Activated naive CD4-positive, alpha-beta T cell treated with anti-CD3 and anti-CD28 coated beads for 36 hours (primary cell): Measurements from ENCODE around the gene RAB33B. TPM values are rescaled to one million over a fixed set of nuclear protein-coding genes. Genes with fewer than 3 reads are reported as not detected.
"Not testable (repeated sequence)": the region's sequence is repeated elsewhere in the genome, so short reads cannot be mapped to it uniquely, and the experiment has no call there.

Source experiments
- CTCF ChIA-PET: fragments of 350-600 bp; sonication (Branson Sonifier 250); formaldehyde crosslinking; loops from one replicate; lab custom pipeline; 2021; ENCODE audit warnings: antibody characterized with exemption; lab: Charles Lee
- DNase-seq: peaks from one replicate; pipeline ENCODE4 v3.0.0-alpha.2; 2020
- H3K27ac Mint-ChIP-seq: one replicate; pipeline ENCODE4 v1.8.0; 2021; ENCODE audit warnings: mild to moderate bottlenecking, mixed read lengths
- H3K27me3 Mint-ChIP-seq: one replicate; pipeline ENCODE4 v1.8.0; 2021; ENCODE audit warnings: low read depth, mixed read lengths
- H3K36me3 Mint-ChIP-seq: one replicate; pipeline ENCODE4 v1.8.0; 2021; ENCODE audit warnings: low read depth, mixed read lengths
- H3K4me1 Mint-ChIP-seq: one replicate; pipeline ENCODE4 v1.8.0; 2021; ENCODE audit warnings: low read depth, mixed read lengths
- H3K4me3 Mint-ChIP-seq: one replicate; pipeline ENCODE4 v1.8.0; 2021; ENCODE audit warnings: mild to moderate bottlenecking, moderate library complexity, mixed read lengths
- H3K9me3 Mint-ChIP-seq: one replicate; pipeline ENCODE4 v1.8.0; 2021; ENCODE audit warnings: mixed read lengths
- intact Hi-C: fragments of 100-400 bp; cut with micrococcal nuclease; formaldehyde crosslinking; loops from one replicate; pipeline ENCODE4 v1.15.1; 2023
- total RNA-seq, 2 experiments: library from RNA; stranded (reverse); gene quantifications; one replicate each; pipeline ENCODE4 v1.2.3, GENCODE V29; 2021

Gene RAB33B
- total RNA-seq, 2 experiments from 2014 or later = 8.0 TPM

GRCh38 chr4:139465922-139466321, 12.0 kb downstream of the RAB33B start:
- CTCF ChIA-PET = no interaction called here
- Mint-ChIP-seq H3K27me3 (no peaks in the 10 kb centered on the region), H3K9me3 (peaks cover 4% of the 10 kb centered on the region), H3K4me3 (no peak overlapping the region), H3K36me3 (peaks cover 24% of the 10 kb centered on the region), H3K4me1 (peaks cover 7% of the 10 kb centered on the region), H3K27ac (no peak overlapping the region)
- DNase-seq = no peak
- intact Hi-C loops = no loop called here

DNA sequence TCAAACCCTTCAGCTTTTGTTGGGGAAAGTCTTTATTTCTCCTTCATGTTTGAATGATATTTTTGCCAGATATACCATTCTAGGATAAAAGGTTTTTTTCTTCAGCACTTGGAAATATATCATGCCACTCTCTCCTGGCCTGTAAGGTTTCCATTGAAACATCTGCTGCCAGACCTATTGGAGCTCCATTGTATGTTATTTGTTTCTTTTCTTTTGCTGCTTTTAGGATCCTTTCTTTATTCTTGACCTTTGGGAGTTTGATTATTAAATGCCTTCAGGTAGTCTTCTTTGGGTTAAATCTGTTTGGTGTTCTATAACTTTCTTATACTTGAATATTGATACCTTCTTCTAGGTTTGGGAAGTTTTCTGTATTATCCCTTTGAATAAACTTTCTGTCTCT, 14.8 kb downstream of the RAB33B start:
- DNase-seq, H3K27ac Mint-ChIP-seq, CTCF ChIA-PET, intact Hi-C loops, H3K9me3 Mint-ChIP-seq, H3K4me3 Mint-ChIP-seq, H3K27me3 Mint-ChIP-seq, H3K4me1 Mint-ChIP-seq: not testable (repeated sequence)
- peaks cover 37% of the 10 kb centered on the region for H3K36me3 Mint-ChIP-seq

DNA sequence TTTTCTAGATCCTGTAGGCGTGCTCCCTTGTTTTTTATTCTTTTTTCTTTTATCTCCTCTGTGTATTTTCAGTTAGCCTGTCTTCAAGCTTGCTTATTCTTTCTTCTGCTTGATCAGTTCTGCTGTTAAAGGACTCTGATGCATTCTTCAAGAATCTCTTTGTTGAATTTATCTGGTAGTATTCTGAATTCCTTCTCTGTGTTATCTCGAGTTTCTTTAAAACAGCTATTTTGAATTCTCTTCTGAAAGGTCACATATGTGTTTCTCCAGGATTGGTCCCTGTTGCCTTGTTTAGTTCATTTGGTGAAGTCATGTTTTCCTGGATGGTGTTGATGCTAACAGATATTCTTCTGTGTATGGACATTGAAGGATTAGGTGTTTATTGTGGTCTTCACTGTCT, 15.3 kb downstream of the RAB33B start:
- H3K36me3 Mint-ChIP-seq = peaks cover 35% of the 10 kb centered on the region
- H3K27ac Mint-ChIP-seq = no peak overlapping the region
- intact Hi-C loops = no loop called here
- H3K4me1 Mint-ChIP-seq = peaks cover 7% of the 10 kb centered on the region
- no peaks in the 10 kb centered on the region for H3K27me3 Mint-ChIP-seq
- CTCF ChIA-PET = no interaction called here
- no peak for DNase-seq
- H3K9me3 Mint-ChIP-seq = peaks cover 10% of the 10 kb centered on the region
- H3K4me3 Mint-ChIP-seq = no peak overlapping the region

DNA sequence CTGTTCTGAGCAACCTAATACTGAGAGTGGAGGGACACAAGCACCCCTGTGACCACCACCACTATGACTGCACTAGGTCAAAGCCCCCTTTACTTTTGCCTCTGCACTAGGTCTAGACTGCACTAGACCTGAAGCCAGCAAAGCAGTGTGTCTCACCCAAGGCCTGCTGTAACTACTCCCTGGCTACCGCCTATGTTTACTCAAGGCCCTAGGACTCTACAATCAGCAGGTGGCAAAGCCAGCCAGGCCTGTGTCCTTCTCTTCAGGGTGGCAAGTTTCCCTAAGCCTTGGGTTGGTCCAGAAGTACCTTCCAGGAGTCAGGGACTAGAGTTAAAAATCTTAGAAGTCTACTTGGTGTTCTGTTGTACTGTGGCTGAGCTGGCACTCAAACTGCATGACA, 15.9 kb downstream of the RAB33B start:
- CTCF ChIA-PET = no interaction called here
- no peaks in the 10 kb centered on the region for H3K27me3 Mint-ChIP-seq
- no peak for DNase-seq
- H3K36me3 Mint-ChIP-seq = peaks cover 35% of the 10 kb centered on the region
- no peak overlapping the region for H3K4me3 Mint-ChIP-seq
- H3K4me1 Mint-ChIP-seq = peaks cover 7% of the 10 kb centered on the region
- H3K27ac Mint-ChIP-seq = no peak overlapping the region
- intact Hi-C loops = no loop called here
- peaks cover 10% of the 10 kb centered on the region for H3K9me3 Mint-ChIP-seq

- Mint-ChIP-seq H3K4me1 (peaks cover 7% of the 10 kb centered on the region), H3K4me3 (no peak overlapping the region), H3K9me3 (peaks cover 10% of the 10 kb centered on the region), H3K27ac (no peak overlapping the region), H3K27me3 (no peaks in the 10 kb centered on the region), H3K36me3 (peaks cover 33% of the 10 kb centered on the region)
- intact Hi-C loops = no loop called here
- DNase-seq = no peak
- CTCF ChIA-PET = no interaction called here
These were observed 16.4 kb downstream of the RAB33B start for GRCh38 chr4:139470295-139470694.

GRCh38 chr4:139470997-139471665, 17.2 kb downstream of the RAB33B start:
- H3K27ac Mint-ChIP-seq = no peak overlapping the region
- peaks cover 10% of the 10 kb centered on the region for H3K9me3 Mint-ChIP-seq
- peaks cover 33% of the 10 kb centered on the region for H3K36me3 Mint-ChIP-seq
- CTCF ChIA-PET = no interaction called here
- no peak for DNase-seq
- peaks cover 7% of the 10 kb centered on the region for H3K4me1 Mint-ChIP-seq
- H3K4me3 Mint-ChIP-seq = no peak overlapping the region
- H3K27me3 Mint-ChIP-seq = no peaks in the 10 kb centered on the region
- intact Hi-C loops = no loop called here

GRCh38 chr4:139472852-139473251, 18.9 kb downstream of the RAB33B start:
- DNase-seq = no peak
- CTCF ChIA-PET = no interaction called here
- Mint-ChIP-seq H3K9me3 (peaks cover 9% of the 10 kb centered on the region), H3K4me3 (no peak overlapping the region), H3K27me3 (no peaks in the 10 kb centered on the region), H3K27ac (no peak overlapping the region), H3K4me1 (peaks cover 5% of the 10 kb centered on the region), H3K36me3 (peaks cover 30% of the 10 kb centered on the region)
- intact Hi-C loops = no loop called here

DNA sequence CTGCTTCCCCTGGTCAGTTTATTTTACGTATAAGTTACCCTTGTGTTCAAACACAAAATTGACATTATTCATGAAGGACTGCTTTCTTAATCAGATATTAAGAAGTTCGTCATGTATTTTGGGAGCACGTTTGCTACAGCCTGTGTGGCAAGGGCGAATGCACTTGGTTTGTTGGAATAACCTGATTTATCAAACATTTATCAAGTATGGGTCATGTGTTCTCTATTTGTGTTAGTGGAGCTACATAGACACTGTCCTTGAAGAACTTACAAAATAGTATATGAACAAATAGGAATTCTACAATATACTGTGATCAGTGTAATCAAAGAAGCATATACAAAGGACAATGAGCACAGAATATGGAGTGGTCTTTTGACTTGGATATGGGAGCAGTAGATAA, 22.4 kb downstream of the RAB33B start:
- intact Hi-C loops = no loop called here
- CTCF ChIA-PET = no interaction called here
- H3K9me3 Mint-ChIP-seq = peaks cover 5% of the 10 kb centered on the region
- peaks cover 15% of the 10 kb centered on the region for H3K36me3 Mint-ChIP-seq
- no peak overlapping the region for H3K4me3 Mint-ChIP-seq
- H3K27me3 Mint-ChIP-seq = no peaks in the 10 kb centered on the region
- H3K4me1 Mint-ChIP-seq = no peaks in the 10 kb centered on the region
- no peak for DNase-seq
- no peak overlapping the region for H3K27ac Mint-ChIP-seq

DNA sequence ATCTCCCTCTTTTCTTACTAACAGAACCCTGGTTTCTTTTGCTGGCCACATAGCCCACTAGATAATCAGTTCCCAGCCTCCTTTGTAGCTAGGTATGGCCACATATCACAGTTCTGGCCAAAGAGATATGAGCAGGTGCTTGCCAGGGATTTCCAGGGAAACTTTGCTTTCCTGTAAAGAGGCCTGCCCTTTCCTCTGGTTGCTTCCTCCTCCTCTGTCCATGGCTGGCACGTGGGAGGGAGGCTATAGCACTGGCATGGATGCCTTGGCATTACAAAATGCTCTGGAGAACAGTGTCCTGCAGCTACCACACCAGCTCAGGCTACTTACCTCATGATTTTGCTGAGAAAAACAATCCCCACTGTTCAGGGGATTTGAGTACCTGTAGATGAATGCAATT, 27.5 kb downstream of the RAB33B start:
- Mint-ChIP-seq H3K9me3 (no peaks in the 10 kb centered on the region), H3K27me3 (no peaks in the 10 kb centered on the region), H3K36me3 (no peaks in the 10 kb centered on the region), H3K4me1 (no peaks in the 10 kb centered on the region), H3K27ac (no peak overlapping the region), H3K4me3 (no peak overlapping the region)
- CTCF ChIA-PET = no interaction called here
- DNase-seq = no peak
- intact Hi-C loops = no loop called here

GRCh38 chr4:139483000-139483399, 29.1 kb downstream of the RAB33B start:
- Mint-ChIP-seq H3K27ac (no peak overlapping the region), H3K9me3 (no peaks in the 10 kb centered on the region), H3K36me3 (no peaks in the 10 kb centered on the region), H3K4me1 (no peaks in the 10 kb centered on the region), H3K4me3 (no peak overlapping the region), H3K27me3 (no peaks in the 10 kb centered on the region)
- DNase-seq = no peak
- CTCF ChIA-PET = no interaction called here
- intact Hi-C loops = no loop called here

- CTCF ChIA-PET = interaction anchor here (1.2 kb wide), 1 partner anchor 11 kb away, joined by 3 read pairs; no protein-coding TSS in a partner anchor
- intact Hi-C loops = no loop called here
These were observed 30.9 kb downstream of the RAB33B start for GRCh38 chr4:139484783-139485311.

GRCh38 chr4:139488442-139488841, 34.5 kb downstream of the RAB33B start:
- CTCF ChIA-PET = no interaction called here

More at GRCh38 chr4:139484783-139485311, 30.9 kb downstream of the RAB33B start:
- H3K36me3 Mint-ChIP-seq = no peaks in the 10 kb centered on the region
- DNase-seq = no peak
- H3K9me3 Mint-ChIP-seq = no peaks in the 10 kb centered on the region
- no peak overlapping the region for H3K27ac Mint-ChIP-seq
- H3K27me3 Mint-ChIP-seq = no peaks in the 10 kb centered on the region
- H3K4me1 Mint-ChIP-seq = no peaks in the 10 kb centered on the region
- H3K4me3 Mint-ChIP-seq = no peak overlapping the region

GRCh38 chr4:139489638-139490037, 35.7 kb downstream of the RAB33B start:
- Mint-ChIP-seq H3K4me1 (no peaks in the 10 kb centered on the region), H3K9me3 (no peaks in the 10 kb centered on the region), H3K27ac (no peak overlapping the region), H3K4me3 (no peak overlapping the region), H3K27me3 (no peaks in the 10 kb centered on the region), H3K36me3 (no peaks in the 10 kb centered on the region)
- intact Hi-C loops = no loop called here
- no peak for DNase-seq
- CTCF ChIA-PET = no interaction called here

More at GRCh38 chr4:139488442-139488841, 34.5 kb downstream of the RAB33B start:
- Mint-ChIP-seq H3K36me3 (no peaks in the 10 kb centered on the region), H3K4me1 (no peaks in the 10 kb centered on the region), H3K9me3 (no peaks in the 10 kb centered on the region), H3K27ac (no peak overlapping the region), H3K4me3 (no peak overlapping the region), H3K27me3 (no peaks in the 10 kb centered on the region)
- DNase-seq = no peak
- intact Hi-C loops = no loop called here
